Placental epithelial cell (primary cell): Measurements from ENCODE around the gene TMEM236. TPM values are rescaled to one million over a fixed set of nuclear protein-coding genes. Genes with fewer than 3 reads are reported as not detected.
A peak's percentile ranks its signal among the peaks of the same experiment; 100 is the strongest.

Source experiments
- small RNA-seq: library from RNA; depleted of rRNA; stranded (forward); fragments of <200 nt; gene quantifications from one replicate; pipeline ENCODE3, GENCODE V24; 2012
- total RNA-seq: library from RNA; depleted of rRNA; stranded (reverse); fragments of >200 nt; gene quantifications from 2 replicates; pipeline ENCODE4 v1.2.3, GENCODE V29; 2012

Gene TMEM236
- 0.39 and 0.43 TPM in 2 replicates for total RNA-seq

DNA sequence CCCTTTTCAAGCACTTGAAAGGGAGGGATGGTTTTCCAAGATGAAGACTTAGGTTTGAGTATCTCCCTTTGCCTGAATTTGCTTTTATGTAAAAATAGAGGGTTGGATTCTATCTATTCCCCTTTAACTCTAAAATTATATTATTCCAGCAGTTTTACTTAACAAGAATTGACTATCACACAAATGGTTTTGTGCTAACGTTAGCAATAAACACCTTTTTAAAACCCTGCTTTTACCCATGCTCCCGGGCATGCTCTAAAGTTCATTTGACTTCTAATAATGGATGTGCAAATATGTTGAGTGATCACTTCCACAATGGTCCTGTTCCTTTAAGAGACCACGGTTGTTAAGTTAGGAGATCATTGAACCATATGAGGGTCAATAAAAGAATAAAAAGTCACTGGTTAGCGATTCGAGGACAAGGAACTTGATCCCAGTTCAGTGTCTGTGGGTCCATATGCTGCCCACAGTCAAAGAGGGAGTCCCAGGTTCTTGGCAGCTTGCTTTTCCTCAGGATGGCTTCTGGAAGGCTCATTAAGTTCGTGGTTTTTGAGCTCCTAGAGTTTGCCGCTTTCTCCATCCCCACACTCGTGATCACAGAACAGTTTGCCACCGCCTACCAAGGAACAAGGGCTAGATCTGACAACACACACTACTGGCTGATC, at the start of gene TMEM236:
TMEM236 (plus strand) TSS at position 421 of the 665 bp plus-strand sequence; CDS start at position 516, 95 bp downstream.

DNA sequence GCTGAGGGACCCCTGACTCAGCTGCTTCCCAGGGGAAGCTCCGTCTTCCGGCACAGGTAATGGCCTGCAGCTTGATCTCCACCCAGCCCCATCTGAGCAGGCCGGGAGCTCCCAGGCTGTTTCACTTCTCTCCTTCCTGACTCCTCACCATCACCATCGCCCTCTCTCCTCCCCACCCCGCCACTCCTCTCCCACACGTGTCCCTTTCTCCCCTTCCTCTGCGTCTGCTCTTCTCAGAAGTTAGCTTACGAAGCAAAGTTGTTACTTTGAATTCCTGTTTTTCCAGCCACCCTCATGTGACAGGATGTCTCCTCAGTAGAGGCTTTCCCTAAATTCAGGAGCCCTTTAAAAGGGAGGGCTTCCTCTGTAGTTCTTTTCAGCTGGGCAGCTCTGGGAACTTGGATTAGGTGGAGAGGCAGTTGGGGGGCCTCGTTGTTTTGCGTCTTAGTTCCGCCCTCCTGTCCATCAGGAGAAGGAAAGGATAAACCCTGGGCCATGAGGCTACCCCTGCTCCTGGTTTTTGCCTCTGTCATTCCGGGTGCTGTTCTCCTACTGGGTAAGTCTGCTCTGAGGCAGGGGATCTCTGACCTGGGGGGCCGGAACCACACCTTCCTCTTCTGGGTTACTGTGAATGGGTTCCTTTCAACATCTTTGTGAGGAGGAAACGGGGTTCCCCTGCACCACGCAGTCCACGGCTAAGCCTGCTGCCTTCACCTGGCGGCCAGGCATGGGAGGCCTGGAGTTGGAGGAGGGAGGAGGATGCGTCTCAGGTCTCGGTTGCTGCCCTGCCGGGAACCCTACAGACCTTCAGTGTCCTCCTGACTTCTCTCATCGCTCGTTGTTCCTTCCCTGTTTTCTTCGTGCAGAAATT, 57.2 kb downstream of the TMEM236 start, which contains the start of gene MRC1:
MRC1 (plus strand) TSS at position 378 of the 871 bp plus-strand sequence; CDS start at position 496, 118 bp downstream.

Small RNAs within 50 kb of the gene (small RNA-seq; reads per million reads assigned to genes)
- gene MIR511, result 1.0 reads per million, percentile 58 among the genes with 10 or more reads in this experiment

Other genes with a start within 250 kb of the TMEM236 start
- gene HACD1, start 134.8 kb upstream of the TMEM236 start, total RNA-seq, result 13.0 and 27.5 TPM in 2 replicates
- gene STAM, start 108.0 kb upstream of the TMEM236 start, total RNA-seq, result 31.4 and 60.2 TPM in 2 replicates
- under 0.01 and 0.11 TPM in 2 replicates for gene MRC1, start 57.1 kb downstream of the TMEM236 start, total RNA-seq
- gene SLC39A12, start 199.7 kb downstream of the TMEM236 start, total RNA-seq, result not detected in 2 replicates